Activated CD4-positive, alpha-beta T cell treated with anti-CD3 and anti-CD28 coated beads for 48 hours (primary cell): ENCODE data around the gene RASAL2.
"Not testable (repeated sequence)": the region's sequence is repeated elsewhere in the genome, so short reads cannot be mapped to it uniquely, and the experiment has no call there.

ENCODE experiments used
- DNase-seq: peaks from one replicate; pipeline ENCODE4 v3.0.0-alpha.2; 2020

The RASAL2 gene

GRCh38 chr1:178120520-178121052, 26.7 kb downstream of the RASAL2 start:
- DNase-seq: not testable (repeated sequence)

- no peak for DNase-seq
These were observed 28.0 kb downstream of the RASAL2 start for GRCh38 chr1:178121883-178122282.

- no peak for DNase-seq
These were observed 28.4 kb downstream of the RASAL2 start for GRCh38 chr1:178122283-178122682.

- no peak for DNase-seq
These were observed 30.2 kb downstream of the RASAL2 start for GRCh38 chr1:178124115-178124514.

- DNase-seq: no peak
These were observed 32.4 kb downstream of the RASAL2 start for GRCh38 chr1:178126261-178126660.

- no peak for DNase-seq
These were observed 32.9 kb downstream of the RASAL2 start for GRCh38 chr1:178126741-178127185.

GRCh38 chr1:178127482-178128191, 33.7 kb downstream of the RASAL2 start:
- DNase-seq: no peak

- DNase-seq: no peak
These were observed 39.5 kb downstream of the RASAL2 start for GRCh38 chr1:178133239-178133989.

- DNase-seq: no peak
These were observed 40.2 kb downstream of the RASAL2 start for GRCh38 chr1:178134061-178134460.

- no peak for DNase-seq
These were observed 43.3 kb downstream of the RASAL2 start for GRCh38 chr1:178137238-178137637.

GRCh38 chr1:178142806-178143205, 48.9 kb downstream of the RASAL2 start:
- DNase-seq: no peak

- no peak for DNase-seq
These were observed 50.1 kb downstream of the RASAL2 start for GRCh38 chr1:178143730-178144690.

GRCh38 chr1:178145605-178146004, 51.7 kb downstream of the RASAL2 start:
- DNase-seq: no peak

GRCh38 chr1:178146436-178146835, 52.5 kb downstream of the RASAL2 start:
- DNase-seq: no peak

- no peak for DNase-seq
These were observed 56.7 kb downstream of the RASAL2 start for GRCh38 chr1:178150610-178151009.

- DNase-seq: no peak
These were observed 57.9 kb downstream of the RASAL2 start for GRCh38 chr1:178151831-178152230.

GRCh38 chr1:178155481-178156255, 61.8 kb downstream of the RASAL2 start:
- DNase-seq: no peak

GRCh38 chr1:178160736-178161475, 67.0 kb downstream of the RASAL2 start:
- DNase-seq: no peak

GRCh38 chr1:178161516-178161915, 67.6 kb downstream of the RASAL2 start:
- DNase-seq: no peak

- DNase-seq: no peak
These were observed 71.3 kb downstream of the RASAL2 start for GRCh38 chr1:178165196-178165595.

GRCh38 chr1:178166429-178167024, 72.6 kb downstream of the RASAL2 start:
- no peak for DNase-seq
